ENCODE results near the gene DAZAP2.

GRCh38 chr12:51242120-51242519 lies 3.5 kb downstream of the DAZAP2 start:
- TF ChIP-seq FOXK2 (IDR thresholded peaks at IDR 0.05): no peak
- TF ChIP-seq L3MBTL2 (conservative IDR thresholded peaks at IDR 0.05): no peak
- TF ChIP-seq BHLHE40 (IDR thresholded peaks at IDR 0.05; ENCODE audit: borderline replicate concordance): no peak
- TF ChIP-seq SP1 (IDR thresholded peaks at IDR 0.05): no peak
- TF ChIP-seq FOXA1 (IDR thresholded peaks at IDR 0.05): no peak
- no peak for TF ChIP-seq SUZ12 (IDR thresholded peaks at IDR 0.05)
- TF ChIP-seq ARNT (IDR thresholded peaks at IDR 0.05): no peak

Measured in HEK293T (cell line).